Stimulated activated CD4-positive, alpha-beta T cell treated with anti-CD3 and anti-CD28 coated beads, Interleukin-2, amount 100 ng/mL, for 24 hours (primary cell): ENCODE measurements around the gene PCNX1.
"Not testable (repeated sequence)": the region's sequence is repeated elsewhere in the genome, so short reads cannot be mapped to it uniquely, and the experiment has no call there.

Experiments
- DNase-seq, 2 donors: peaks; one replicate each; pipeline ENCODE4 v3.0.0-alpha.2; 2020

The PCNX1 gene

GRCh38 chr14:70971560-70971959 is 64.3 kb downstream of the PCNX1 start:
- no peak for DNase-seq

GRCh38 chr14:70972107-70972976 is 65.1 kb downstream of the PCNX1 start:
- peak; percentile 87 to 90 for DNase-seq

GRCh38 chr14:70976591-70976990 is 69.3 kb downstream of the PCNX1 start:
- no peak for DNase-seq

- no peak for DNase-seq
Observed at GRCh38 chr14:70981000-70981952, 74.0 kb downstream of the PCNX1 start.

GRCh38 chr14:70982200-70982599 is 74.9 kb downstream of the PCNX1 start:
- no peak for DNase-seq

GRCh38 chr14:70987041-70987440 is 79.8 kb downstream of the PCNX1 start:
- no peak for DNase-seq

- DNase-seq, result no peak
Observed at GRCh38 chr14:70988452-70988851, 81.2 kb downstream of the PCNX1 start.

GRCh38 chr14:70993931-70994330 is 86.7 kb downstream of the PCNX1 start:
- no peak for DNase-seq

- no peak for DNase-seq
Observed at GRCh38 chr14:70995211-70995610, 88.0 kb downstream of the PCNX1 start.

GRCh38 chr14:70995671-70996070 is 88.4 kb downstream of the PCNX1 start:
- no peak for DNase-seq

GRCh38 chr14:70999117-70999516 is 91.9 kb downstream of the PCNX1 start:
- DNase-seq, result no peak

GRCh38 chr14:71000091-71000490 is 92.8 kb downstream of the PCNX1 start:
- no peak for DNase-seq

GRCh38 chr14:71001742-71002141 is 94.5 kb downstream of the PCNX1 start:
- DNase-seq, result no peak

GRCh38 chr14:71003156-71003555 is 95.9 kb downstream of the PCNX1 start:
- no peak for DNase-seq

GRCh38 chr14:71004481-71004880 is 97.2 kb downstream of the PCNX1 start:
- DNase-seq, result no peak

- DNase-seq, result no peak
Observed at GRCh38 chr14:71005076-71005475, 97.8 kb downstream of the PCNX1 start.

GRCh38 chr14:71006200-71006563 is 98.9 kb downstream of the PCNX1 start:
- no peak for DNase-seq

GRCh38 chr14:71011479-71011878 is 104.2 kb downstream of the PCNX1 start:
- no peak for DNase-seq

GRCh38 chr14:71012888-71013287 is 105.6 kb downstream of the PCNX1 start:
- no peak for DNase-seq

- DNase-seq, result no peak
Observed at GRCh38 chr14:71013551-71014192, 106.4 kb downstream of the PCNX1 start.

GRCh38 chr14:71019917-71020316 is 112.7 kb downstream of the PCNX1 start:
- DNase-seq, result not testable (repeated sequence)

- DNase-seq, result no peak
Observed at GRCh38 chr14:71021347-71022011, 114.2 kb downstream of the PCNX1 start.
